H1 (cell line): Measurements from ENCODE around the gene COL8A2. TPM values are rescaled to one million over a fixed set of nuclear protein-coding genes. Genes with fewer than 3 reads are reported as not detected.

ENCODE experiments used
- BCL11A ChIP-seq, 2 experiments: IDR thresholded peaks; one replicate each; pipeline ENCODE4 v1.6.1; 2011; ENCODE audit warnings: low read depth in 2 of 2, low read length in 2 of 2, mild to moderate bottlenecking in 2 of 2
- CTBP2 ChIP-seq: IDR thresholded peaks from 2 replicates; pipeline ENCODE4 v1.7.0; 2011; ENCODE audit warnings: borderline replicate concordance, mild to moderate bottlenecking, moderate library complexity, mixed read lengths, low read length; ENCODE audit not compliant: insufficient read depth, insufficient read length
- CTCF ChIP-seq, 3 experiments: IDR thresholded peaks; 1 replicate in 2 of 3; 2 replicates in 1 of 3; pipeline versions ENCODE4 v1.5.1 to v1.6.1; 2011; ENCODE audit warnings: low read length in 3 of 3, mild to moderate bottlenecking in 3 of 3, inconsistent platforms in 2 of 3, low read depth in 1 of 3, moderate library complexity in 1 of 3; ENCODE audit not compliant: insufficient read depth in 1 of 3; ENCODE audit errors: control extremely low read depth in 1 of 3
- E2F6 ChIP-seq: IDR thresholded peaks from 2 replicates; pipeline ENCODE4 v1.6.1; 2012; ENCODE audit warnings: inconsistent platforms
- EGR1 ChIP-seq: IDR thresholded peaks from 2 replicates; pipeline ENCODE4 v1.6.1; 2011; ENCODE audit warnings: low read depth, low read length, borderline replicate concordance
- JUN ChIP-seq: IDR thresholded peaks from 2 replicates; pipeline ENCODE4 v1.6.1; 2011; ENCODE audit warnings: low read depth, mild to moderate bottlenecking, improper control_type of control experiment, low read length
- MAFK ChIP-seq: IDR thresholded peaks from 2 replicates; pipeline ENCODE4 v1.6.1; 2012; ENCODE audit warnings: low read depth, mild to moderate bottlenecking, improper control_type of control experiment, low read length
- PHF8 ChIP-seq: fragments of 200-600 bp; sonication (generic); conservative IDR thresholded peaks from 2 replicates; pipeline ENCODE4 v1.7.1; 2012; ENCODE audit warnings: low read depth, mild to moderate bottlenecking, inconsistent platforms, low read length, moderate library complexity
- POU5F1 ChIP-seq: IDR thresholded peaks from 2 replicates; pipeline ENCODE4 v1.6.1; 2011; ENCODE audit warnings: low read depth, mild to moderate bottlenecking, low read length, moderate library complexity
- RNF2 ChIP-seq: fragments of 200-900, 300-1000 bp; sonication (generic); IDR thresholded peaks from 2 replicates; pipeline ENCODE4 v1.7.1; 2016; ENCODE audit warnings: borderline replicate concordance, low read depth, mild to moderate bottlenecking, antibody characterized with exemption, low read length; ENCODE audit not compliant: poor library complexity, severe bottlenecking; ENCODE audit errors: missing control alignments
- SAP30 ChIP-seq: fragments of 300-600 bp; sonication (generic); IDR thresholded peaks from 2 replicates; pipeline ENCODE4 v1.7.1; 2012; ENCODE audit warnings: low read length, moderate library complexity, mild to moderate bottlenecking, inconsistent platforms; ENCODE audit not compliant: insufficient read depth, insufficient replicate concordance
- SIX5 ChIP-seq: IDR thresholded peaks from 2 replicates; pipeline ENCODE4 v1.6.1; 2011; ENCODE audit warnings: mild to moderate bottlenecking, low read depth, low read length
- SP2 ChIP-seq: IDR thresholded peaks from 2 replicates; pipeline ENCODE4 v1.6.1; 2012; ENCODE audit warnings: mild to moderate bottlenecking, low read length, inconsistent platforms
- SUZ12 ChIP-seq: fragments of 200-600 bp; sonication (generic); IDR thresholded peaks from 2 replicates; pipeline ENCODE4 v1.6.1; 2012; ENCODE audit warnings: mild to moderate bottlenecking, inconsistent platforms, low read length, moderate library complexity, mixed read lengths
- TAF1 ChIP-seq: IDR thresholded peaks from 2 replicates; pipeline ENCODE4 v1.6.1; 2011; ENCODE audit warnings: mild to moderate bottlenecking, low read depth, low read length
- USF2 ChIP-seq: IDR thresholded peaks from 2 replicates; pipeline ENCODE4 v1.6.1; 2011; ENCODE audit warnings: low read length, improper control_type of control experiment
- polyA plus RNA-seq, 7 experiments: library from polyadenylated mRNA; depleted of rRNA in 3 of 7; stranded (reverse) in 5 of 7; unstranded in 2 of 7; fragments of >200 nt in 5 of 7; fragments of 200-250 nt in 2 of 7; gene quantifications; 1 replicate in 5 of 7; 2 replicates in 1 of 7; 4 replicates in 1 of 7; pipeline versions ENCODE4 v1.2.1 to v1.2.3, GENCODE V29; 2011 to 2013; ENCODE audit warnings: missing spikeins in 2 of 7, mixed read lengths in 2 of 7
- total RNA-seq: library from RNA; stranded (reverse); fragmentation: NEBNext Ultra II Directional; extraction: Animal tissue kit (Norgen Biotek cat#: 25700); gene quantifications from 2 replicates; pipeline ENCODE4 v1.2.1, GENCODE V29; 2021

Gene COL8A2
- total and polyA plus RNA-seq, 2 of the 8 experiments (the other 6 are each of a cell fraction or from before 2014, with no cell fraction given): 2.1 to 2.8 TPM

- TF ChIP-seq USF2: no peak
- no peak for TF ChIP-seq SAP30
- TF ChIP-seq E2F6: no peak
- TF ChIP-seq POU5F1: no peak
- TF ChIP-seq MAFK: no peak
- TF ChIP-seq SIX5: no peak
- no peak for TF ChIP-seq SUZ12
- no peak for TF ChIP-seq EGR1
- no peak for TF ChIP-seq BCL11A (IDR thresholded peaks at IDR 0.05; ENCODE audit: low read depth in 2 of 2, low read length in 2 of 2)
- no peak for TF ChIP-seq CTCF (IDR thresholded peaks at IDR 0.05; ENCODE audit: control extremely low read depth in 1 of 3, insufficient read depth in 1 of 3, low read depth in 1 of 3, low read length in 3 of 3)
- TF ChIP-seq SP2: no peak
- TF ChIP-seq JUN: no peak
- TF ChIP-seq CTBP2: no peak
- no peak for TF ChIP-seq RNF2
- TF ChIP-seq TAF1: peak; percentile 27; the same call in 1 of the 2 replicates
- no peak for TF ChIP-seq PHF8
Observed at GRCh38 chr1:36083635-36084496, 41.2 kb downstream of the COL8A2 start, which contains the start of gene TEKT2 (continued).
